HS-5 (cell line): ENCODE results near the gene GLIS1.

Experiments used
- DNase-seq: peaks from one replicate; pipeline ENCODE4 v3.0.0-alpha.2; 2012; ENCODE audit warnings: low read depth

The GLIS1 gene

DNA sequence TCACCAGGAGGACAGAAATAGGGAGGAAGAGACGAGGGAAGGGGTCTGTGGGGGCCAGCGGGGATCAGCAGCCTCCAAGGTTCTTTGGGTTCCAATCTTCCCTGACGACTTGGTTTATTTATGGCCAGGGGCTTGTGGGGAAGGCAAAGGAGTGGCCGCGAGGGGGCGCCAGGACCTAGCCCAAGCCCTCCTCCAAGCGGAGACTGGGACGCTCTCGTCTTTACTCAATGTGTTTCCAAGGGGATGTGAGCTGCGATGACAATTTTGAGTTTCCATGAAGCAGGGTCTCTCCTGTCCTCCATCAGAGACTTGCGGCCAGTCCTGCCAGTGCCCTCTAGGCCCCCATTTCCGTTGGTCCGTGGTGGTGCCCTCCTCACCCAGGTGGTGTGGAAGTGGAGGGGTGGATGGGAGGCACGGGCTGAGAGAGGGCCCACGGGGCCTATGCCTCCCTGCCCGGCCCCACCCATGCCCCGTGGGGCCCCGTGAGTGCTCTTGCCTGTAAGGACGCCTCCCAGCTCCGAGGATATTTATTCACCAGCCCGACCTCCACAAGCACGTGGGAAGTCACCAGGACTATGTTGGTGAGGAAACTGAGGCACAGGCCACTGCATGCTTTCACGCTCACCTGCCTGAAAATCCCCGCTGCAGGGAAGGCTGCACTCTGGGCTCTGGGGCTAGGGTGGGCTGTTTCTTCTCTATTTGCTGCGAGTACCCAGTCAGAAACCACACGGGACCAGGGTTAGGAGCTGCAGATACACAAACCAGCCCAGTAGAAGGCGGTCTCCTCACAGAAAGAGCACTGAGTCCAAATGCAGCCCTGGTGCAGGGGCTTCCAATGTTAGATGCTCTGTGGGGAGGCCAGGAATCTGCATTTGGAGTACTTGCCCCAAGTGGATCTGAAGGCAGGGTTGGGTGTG lies 253.2 kb downstream of the GLIS1 start:
- peak; percentile 24 for DNase-seq

DNA sequence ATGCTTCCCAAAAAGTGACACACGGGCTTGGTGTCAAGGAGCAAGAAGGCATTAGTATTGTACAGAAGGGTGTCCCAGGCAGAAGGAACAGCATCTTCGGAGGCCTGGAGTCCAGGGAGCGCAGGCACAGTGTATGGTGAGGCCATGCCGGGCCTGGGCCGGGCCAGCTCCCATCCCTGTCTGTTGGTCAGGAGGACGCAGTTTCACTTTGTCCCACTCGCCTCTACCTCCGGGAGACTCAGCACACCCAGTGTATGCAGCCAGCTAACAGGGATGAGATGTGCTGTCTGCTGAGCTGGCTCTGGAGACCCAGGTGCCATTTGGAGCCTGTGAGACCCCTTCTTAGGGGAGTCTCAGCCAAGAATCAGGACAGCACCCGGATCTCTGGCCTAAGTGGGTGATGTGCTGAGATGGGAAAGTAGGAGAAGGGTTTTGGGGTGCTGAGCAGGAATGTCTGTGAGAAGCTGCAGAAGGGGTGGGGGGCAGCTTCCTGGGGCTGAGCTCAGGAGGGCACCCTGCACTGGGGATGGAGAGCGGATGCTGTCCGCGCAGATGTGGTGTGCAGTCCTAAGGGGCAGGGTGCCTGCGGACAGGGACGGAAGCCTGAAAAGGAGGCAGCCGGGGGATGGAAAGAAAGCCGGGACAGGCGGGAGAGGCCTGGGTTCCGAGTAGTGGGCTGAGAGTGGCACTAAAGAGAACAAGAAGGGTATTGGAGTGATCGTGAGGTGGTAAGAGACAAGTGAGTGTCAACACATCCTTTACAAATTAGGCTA lies 254.1 kb downstream of the GLIS1 start:
- DNase-seq = no peak

DNA sequence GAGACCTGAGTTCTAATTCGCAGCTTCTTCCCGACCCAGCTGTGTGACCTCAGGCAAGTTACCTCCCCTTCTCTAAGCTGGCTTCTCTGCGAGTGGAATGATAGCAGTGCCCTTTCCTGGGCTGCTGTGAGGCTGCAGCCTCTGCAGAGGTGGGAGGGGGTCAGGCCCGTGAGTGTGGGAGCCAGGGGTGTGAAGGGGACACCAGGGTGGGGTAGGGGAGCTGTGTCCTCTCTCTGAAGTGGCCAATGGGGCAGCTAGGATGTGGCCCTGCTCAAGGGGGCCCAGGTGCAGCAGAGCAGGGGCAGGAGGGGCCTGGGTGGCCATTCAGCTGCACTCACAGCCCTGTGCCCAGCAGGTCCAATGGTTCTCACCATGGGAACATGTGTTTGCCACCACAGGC lies 255.3 kb downstream of the GLIS1 start:
- no peak for DNase-seq

DNA sequence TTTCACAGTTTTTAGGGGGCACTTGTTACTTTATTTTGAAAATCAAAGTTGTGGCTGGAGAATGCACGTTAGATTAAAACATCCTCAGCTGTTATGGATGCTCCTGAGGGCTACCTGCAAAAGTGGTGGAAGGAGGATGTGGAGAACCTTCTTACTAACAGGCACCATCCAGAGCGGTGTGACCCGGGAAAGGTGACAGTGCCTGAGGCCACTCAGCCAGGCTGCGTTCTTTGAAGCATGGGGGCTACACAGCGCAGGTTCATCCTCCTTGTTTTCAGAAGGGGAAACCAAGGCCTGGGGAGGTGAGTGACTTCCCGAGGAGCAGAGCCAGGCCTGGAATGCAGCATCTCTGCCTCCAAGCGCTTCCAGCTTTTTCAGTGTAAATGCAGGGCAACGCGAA lies 255.8 kb downstream of the GLIS1 start:
- DNase-seq = no peak

DNA sequence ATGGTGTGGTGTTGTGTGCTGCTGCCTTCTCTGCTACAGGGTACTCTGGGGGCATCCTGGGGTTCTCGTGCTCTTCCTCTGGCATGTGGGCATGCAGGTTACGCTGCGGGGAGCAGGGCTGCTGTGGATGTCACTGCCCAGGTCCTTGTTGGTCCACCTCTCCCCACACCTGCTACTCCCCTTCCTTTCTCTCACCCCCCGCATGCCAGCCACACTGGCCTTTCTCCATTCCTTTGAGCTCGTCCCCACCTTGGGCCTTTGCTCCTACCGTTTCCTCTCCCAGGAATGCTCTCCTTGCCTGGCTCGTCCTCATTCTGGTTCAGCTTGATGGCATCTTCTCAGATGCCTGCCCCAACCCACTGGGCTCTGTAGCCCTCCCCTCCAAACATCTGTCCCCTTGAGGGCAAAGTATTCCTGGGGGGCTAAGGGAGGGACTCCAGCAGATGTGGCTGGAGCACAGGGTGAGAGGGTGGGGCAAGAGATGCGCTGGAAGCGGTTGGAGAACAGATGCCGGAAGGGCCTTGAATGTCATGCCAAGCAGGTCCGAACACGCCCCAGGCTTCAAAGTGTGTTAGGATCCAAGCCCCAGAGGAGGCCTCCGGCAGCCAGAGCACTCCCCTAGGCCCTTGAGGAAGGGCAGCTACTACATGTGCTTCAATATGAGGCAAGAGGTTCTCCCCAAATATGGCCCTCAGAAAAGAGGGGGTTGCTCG lies 256.4 kb downstream of the GLIS1 start:
- no peak for DNase-seq

DNA sequence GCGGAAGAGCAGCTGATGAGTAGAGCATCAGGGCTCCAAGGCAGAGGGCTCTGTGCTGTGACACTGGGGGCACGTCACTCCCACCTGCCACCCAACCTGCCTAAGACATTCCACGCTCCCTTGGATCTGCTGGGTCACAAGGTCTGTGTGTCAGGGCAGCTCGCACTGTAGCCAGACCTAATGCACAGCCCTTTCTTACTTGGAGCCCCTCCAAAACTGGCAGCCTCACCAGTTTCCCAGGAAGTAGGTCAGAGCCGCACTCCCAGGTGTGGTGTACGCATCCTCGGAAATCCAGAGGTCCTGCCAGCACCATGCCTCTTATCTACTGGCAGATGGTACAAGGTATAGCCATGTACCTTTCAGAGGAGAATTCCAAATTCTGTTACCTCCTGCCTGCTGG lies 257.5 kb downstream of the GLIS1 start:
- DNase-seq = no peak

DNA sequence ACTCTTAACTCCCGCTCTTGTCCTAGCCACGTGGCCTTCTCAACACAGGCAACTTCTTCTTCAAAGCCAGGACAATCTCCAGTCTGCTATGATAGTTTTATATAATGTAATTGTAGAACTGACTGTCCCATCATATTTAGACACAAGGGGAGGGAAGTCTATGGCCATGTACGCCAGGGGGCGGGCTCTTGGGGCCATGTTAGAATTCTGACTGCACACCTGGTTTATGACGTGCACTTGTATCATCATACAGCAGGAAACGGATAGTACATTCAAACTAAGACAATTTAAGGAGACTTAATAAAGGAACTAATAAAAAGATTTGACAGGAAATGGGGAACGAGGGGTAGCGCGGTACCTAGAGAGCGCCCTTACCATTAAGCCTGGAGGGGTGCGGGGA lies 258.3 kb downstream of the GLIS1 start:
- no peak for DNase-seq

DNA sequence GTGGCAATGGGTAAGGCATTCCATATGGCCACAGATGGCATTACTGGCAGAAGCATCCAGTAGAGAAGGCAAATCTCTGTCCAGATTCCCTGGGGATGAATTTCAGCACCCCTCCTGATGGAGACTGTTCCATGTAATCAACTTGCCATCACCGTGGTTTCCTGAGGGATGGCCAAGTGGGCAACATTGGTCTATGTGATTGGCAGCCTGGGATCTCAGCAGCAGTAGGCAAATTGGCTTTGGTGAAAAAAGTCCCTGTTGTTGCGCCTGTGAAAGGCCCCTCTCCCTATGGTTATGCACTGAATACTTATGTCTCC lies 260.5 kb downstream of the GLIS1 start:
- no peak for DNase-seq

DNA sequence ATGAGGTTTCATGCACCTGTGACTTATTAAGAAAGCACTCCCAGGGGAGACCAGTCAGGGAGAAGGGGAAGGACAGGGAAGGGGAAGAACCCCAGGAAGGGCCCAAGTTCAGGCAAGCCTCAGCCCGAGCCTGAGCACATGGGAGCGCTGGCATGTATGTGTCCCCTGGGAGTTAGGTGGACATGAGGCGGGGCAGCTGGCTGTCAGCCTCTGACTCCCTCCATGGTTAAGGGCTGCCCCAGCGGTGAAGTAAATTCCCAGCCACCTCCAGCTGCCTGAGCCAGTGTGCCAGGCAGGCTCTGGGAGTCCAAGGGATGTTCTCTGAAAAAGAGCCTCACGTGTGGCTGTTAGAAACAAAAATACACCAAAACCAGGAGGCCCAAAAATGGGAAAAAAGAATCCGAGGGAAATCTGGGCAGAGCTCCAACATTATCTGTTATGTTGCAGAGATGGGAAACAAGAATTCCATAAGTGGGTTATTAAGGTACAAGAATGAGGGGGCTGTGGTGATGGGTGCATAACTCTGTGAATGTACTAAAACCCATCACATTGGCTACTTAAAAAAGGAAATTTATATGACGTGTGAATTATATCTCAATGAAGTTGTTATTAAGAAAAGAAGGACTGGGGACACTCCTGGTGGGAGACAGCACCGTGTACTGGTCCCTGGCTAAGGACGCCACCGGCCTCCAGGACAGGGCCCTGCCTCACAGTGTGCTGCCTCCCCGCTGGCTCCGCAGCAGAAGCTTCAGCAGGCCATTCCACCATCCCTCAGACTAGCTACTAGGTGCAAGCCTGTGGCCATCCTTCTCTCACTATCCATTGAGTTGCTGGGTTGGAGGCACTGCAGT lies 261.1 kb downstream of the GLIS1 start:
- DNase-seq = no peak

DNA sequence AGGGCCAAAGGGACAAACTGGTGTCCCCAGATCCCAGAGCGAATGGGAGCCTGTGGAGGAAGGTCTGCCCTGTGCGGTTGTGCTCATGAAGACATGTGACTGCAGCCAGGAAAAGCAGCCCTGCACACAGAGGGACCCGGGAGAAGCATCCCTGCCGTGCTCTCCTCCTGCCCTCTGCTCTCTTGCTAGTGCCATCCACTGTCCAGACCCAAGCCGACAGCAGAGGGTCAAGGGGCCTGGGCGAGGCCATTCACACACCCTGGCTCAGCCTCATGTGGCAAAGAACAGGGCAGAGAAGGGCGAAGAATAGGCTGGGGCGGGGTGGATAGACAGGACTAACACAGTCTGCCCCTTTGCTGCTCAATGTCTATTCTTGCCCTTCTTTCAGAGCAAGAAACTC lies 262.4 kb downstream of the GLIS1 start:
- DNase-seq = no peak

DNA sequence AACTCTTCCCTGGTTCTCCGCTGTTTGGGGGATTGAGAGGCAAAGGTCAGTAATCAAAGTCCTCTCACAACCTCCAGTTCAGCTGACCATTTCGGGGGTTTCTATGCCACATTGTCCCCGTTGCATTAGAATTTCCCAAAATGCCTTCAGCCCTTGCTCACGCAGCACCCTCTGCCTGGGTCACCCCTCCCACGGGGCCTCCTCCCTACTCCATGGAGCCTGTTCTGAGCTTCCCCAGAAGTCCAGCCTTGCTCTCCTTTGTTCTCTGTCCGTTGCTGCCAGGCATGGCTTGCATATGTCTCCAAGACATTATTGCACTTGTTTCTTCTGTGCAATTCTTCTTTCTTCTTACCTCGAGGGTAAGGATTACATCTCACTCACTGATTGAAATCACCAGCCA lies 263.3 kb downstream of the GLIS1 start:
- no peak for DNase-seq

DNA sequence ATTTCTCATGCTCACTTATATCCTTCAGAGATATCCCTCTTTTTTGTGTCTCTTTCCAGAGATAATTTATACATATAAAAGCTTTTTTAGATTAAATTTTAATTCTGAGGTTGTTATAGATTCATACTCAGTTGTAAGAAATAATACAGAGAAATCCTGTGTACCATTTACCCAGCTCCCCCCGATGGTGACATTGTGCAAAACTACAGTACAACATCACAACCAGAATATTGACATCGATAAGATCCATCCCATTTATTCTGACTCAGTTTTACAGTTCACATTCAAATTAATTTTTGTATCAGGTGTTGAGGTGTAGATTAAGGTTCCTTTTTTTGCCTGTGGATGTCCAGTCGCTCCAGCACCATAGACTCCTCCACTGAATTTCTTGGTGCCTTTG lies 265.5 kb downstream of the GLIS1 start:
- no peak for DNase-seq

DNA sequence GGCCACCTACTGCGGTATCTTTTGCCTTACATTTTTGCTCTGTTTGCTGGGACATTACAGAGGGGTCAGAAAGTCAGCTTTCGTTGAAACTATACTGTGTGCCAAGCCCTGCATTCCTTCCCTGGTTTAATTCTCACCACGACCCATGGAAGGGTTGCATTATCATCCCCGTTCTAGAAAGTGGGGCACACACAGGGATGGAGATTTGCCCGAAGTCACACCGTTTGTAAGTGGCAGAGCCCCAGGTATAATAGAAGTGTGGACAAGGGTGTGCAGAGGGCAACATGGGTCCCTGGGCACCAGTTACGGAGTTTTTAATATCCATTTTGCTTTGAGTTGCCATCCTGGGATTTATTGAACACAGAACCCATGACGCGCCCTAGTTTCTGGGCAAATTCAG lies 268.0 kb downstream of the GLIS1 start:
- no peak for DNase-seq

DNA sequence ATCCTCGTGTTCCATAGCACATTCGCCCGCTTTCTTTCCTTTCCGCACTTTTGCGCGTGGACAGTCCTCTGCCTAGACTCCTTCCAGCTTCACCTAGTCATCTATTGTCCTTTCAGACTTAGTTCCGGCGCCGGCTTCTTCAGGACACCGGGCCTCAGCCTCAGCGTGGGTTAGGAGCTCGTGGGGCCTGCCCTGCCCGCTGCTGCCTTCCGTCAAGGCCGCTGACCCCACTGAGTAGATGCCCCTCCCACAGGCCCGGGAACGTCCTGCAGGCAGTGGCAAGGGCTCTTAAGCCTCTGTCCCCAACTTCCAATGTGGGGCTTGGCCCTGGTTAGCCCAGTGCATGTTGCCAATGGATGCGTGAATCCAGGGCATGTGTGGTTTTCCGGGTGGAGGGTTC lies 268.4 kb downstream of the GLIS1 start:
- no peak for DNase-seq

DNA sequence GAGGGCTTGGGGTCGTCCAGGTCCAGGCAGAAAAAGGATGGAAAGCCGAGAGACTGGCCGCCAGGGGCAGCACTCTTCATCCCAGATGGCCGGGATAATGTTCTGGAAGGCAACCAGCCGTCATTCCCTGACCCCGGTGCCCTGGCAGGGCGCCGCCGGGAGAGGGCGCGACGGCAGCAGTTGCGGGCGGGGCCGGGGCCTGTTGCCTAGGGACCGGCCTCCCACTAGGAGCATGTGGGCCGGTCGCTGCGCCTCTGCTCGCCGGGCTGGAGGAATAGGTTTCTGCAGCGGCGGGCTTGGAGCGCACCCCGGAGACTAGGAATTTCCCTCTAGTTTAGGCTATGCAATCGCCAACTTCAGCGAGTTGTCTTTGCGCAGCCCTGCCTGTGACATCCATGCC lies 268.8 kb downstream of the GLIS1 start:
- DNase-seq = no peak

DNA sequence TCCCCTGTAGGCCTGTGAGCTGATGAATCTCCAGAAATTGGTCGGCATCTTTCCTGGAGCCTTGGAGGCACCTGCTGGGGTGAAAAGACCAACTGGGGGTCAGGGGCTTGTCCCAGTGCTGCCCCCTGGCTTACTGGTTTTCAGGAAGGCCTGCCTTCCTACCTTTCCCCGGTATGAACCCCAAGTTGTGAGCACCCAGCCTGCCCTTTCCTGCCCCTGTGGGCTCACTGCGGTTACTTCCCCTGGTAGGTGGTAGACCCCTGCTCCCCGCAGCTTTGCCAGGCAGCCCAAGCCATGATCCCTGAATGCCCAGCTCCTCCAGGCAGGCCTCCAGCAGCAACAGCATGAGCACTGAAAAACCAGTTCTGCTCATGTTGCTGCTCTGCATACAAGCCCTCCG lies 269.6 kb downstream of the GLIS1 start:
- DNase-seq = no peak

DNA sequence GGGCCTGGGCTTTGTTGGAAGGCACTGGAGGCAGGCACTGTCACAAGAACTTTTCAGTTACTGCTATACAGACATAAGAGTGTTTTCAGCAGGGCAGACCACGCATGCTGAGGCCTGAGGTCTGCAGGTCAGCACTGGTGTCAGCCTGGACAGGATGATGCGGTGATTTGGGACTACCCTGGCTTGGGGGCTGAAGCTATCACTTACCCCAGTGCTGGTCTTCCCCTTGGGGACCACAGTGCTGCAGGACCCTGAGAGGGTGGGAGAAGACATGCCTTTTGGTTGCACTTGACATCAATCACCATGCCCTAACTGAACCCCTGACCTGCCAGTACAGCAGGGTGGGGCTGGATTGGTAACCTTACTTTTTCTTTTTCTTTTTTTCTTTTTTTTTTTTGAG lies 270.6 kb downstream of the GLIS1 start:
- no peak for DNase-seq

DNA sequence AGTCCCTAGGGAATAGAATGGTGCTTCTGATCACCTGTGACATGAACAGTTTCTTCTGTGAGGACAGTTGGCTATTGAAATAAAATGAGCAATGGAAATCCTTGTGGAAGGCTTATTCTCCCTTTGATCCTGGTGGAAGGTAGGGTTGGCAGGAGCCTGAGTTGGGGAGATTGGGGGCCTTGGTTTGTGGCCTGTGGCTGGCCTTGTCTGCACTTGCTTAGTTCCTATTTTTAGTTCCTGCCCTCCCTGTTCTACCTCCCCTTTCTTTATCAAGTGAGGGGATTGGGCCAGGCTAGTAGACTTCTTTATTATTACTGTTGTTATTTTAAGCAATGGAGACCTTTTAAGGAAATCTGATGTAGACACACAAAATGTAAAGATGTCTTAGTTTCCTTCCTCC lies 271.6 kb downstream of the GLIS1 start:
- DNase-seq = no peak

DNA sequence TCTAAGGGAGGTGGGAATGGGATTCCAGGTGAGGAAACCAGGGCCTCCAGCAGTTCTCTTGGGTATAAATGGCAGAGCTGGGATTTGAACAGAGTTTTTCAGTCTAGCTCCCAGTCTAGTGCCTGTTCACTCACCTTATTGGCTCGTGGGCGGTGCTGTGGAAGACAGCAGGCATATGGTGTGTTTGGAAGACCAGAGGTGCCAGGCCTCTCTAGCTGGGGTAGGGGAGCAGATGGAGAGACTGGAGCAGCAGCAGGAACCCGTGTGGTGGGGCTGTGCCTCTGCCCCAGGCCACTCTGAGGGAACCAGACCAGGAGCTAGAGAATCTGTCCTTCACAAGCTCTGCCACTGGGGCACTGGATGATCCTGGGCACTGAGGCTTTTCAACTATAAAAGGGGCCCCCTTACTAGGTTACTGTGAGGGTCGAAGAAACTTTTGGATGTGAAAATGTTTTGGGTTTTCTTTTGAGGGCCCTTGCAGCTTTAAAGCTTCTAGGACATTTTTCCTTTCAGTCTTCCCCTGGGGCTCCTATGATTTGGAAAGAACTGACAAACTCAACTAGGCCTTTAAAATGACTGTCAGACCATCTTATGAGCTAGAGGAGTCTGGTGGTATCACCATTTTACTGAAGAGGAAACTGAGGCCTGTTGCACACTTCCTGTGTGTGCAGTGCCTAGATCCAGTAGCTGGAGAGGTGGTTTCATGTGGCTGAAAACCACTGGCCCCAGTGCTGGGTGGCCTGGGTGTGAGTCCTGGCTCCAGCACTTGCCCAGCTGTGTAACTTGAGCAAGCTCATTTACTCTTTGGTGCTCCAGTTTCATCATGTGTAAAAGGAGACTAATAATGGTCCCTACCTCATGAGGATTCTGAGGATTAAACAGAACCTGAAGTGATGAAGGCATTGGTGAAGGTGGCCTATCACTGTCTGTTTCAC lies 273.7 kb downstream of the GLIS1 start:
- no peak for DNase-seq

DNA sequence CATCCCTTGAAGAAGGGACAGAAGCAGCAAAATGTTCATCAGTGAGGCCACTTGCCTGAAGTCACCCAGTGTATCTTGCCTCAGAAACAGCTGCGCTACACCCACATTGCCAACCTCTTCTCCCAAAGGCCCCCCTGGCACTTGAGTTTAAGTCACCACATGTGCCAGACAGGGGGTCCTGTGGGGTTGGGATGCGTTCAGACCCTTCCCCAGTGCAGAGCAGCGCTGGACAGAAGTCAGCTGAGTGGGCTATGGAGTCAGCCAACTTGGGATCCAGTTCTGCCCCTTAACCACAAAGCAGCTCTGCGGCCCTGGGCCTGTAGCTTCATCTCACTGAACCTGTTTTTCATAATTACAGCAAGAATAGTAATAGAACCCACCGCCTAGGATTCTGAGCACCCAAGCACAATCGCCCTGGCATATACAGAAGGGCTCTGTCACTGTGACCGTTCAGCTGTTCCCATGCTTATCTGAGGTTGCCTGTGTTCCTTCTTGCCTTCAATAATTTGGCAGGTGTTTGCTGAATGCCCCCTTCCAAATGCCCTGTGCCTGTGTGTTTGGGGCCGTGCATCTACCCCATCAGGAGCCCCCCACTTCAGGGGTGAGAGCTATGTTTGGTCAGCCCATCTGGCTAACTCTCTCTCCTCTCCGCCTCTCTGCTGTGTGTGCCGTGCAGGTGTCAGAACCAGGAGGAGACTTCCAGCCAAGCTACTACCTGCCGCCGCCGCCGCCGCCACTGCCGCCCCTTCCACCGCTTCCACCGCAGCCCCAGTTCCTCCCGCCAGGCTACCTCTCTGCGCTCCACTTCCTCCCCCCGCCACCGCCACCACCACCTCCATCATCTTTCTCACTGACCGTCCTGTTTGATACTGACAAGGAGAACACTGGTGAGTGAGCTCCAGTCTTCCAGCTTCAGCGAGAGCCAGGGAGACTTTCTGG lies 274.7 kb downstream of the GLIS1 start:
- no peak for DNase-seq
